DOHH2 (cell line): ENCODE measurements around the gene DPRX.

Experiments used
- EZH2phosphoT487 ChIP-seq: fragments of 200-600 bp; sonication (generic); IDR thresholded peaks from 2 replicates; pipeline ENCODE4 v1.6.1; 2017; ENCODE audit warnings: borderline replicate concordance, mild to moderate bottlenecking, antibody characterized with exemption, low read length, moderate library complexity, mixed read lengths
- TF ChIP-seq, protein P1 (sequence below): fragments of 200-600 bp; sonication (generic); IDR thresholded peaks from one replicate; pipeline ENCODE4 v1.5.1; 2014; ENCODE audit warnings: antibody characterized with exemption, mild to moderate bottlenecking, low read depth, low read length; ENCODE audit not compliant: poor library complexity, severe bottlenecking

GRCh38 chr19:53594811-53595509 lies 36.8 kb upstream of the DPRX start:
- TF ChIP-seq, protein P1, sequence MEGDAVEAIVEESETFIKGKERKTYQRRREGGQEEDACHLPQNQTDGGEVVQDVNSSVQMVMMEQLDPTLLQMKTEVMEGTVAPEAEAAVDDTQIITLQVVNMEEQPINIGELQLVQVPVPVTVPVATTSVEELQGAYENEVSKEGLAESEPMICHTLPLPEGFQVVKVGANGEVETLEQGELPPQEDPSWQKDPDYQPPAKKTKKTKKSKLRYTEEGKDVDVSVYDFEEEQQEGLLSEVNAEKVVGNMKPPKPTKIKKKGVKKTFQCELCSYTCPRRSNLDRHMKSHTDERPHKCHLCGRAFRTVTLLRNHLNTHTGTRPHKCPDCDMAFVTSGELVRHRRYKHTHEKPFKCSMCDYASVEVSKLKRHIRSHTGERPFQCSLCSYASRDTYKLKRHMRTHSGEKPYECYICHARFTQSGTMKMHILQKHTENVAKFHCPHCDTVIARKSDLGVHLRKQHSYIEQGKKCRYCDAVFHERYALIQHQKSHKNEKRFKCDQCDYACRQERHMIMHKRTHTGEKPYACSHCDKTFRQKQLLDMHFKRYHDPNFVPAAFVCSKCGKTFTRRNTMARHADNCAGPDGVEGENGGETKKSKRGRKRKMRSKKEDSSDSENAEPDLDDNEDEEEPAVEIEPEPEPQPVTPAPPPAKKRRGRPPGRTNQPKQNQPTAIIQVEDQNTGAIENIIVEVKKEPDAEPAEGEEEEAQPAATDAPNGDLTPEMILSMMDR = no peak
- no peak for TF ChIP-seq EZH2phosphoT487
